Cardiac septum (tissue), 1 donor: ENCODE measurements around the gene HOXB4. TPM values are rescaled to one million over a fixed set of nuclear protein-coding genes. Genes with fewer than 3 reads are reported as not detected.

Experiments
- DNase-seq: peaks from one replicate; pipeline ENCODE4 v3.0.0-alpha.2; 2020; ENCODE audit warnings: low spot score
- intact Hi-C: fragments of 100-400 bp; cut with DNase I; formaldehyde crosslinking; loops from one replicate; pipeline ENCODE4 v1.14.0; 2022
- total RNA-seq: library from RNA; stranded (reverse); fragmentation: NEBNext Ultra II Directional; extraction: Animal tissue kit (Norgen Biotek cat#: 25700); gene quantifications from one replicate; pipeline ENCODE4 v1.2.1, GENCODE V29; 2021
- donor health status: DM: no; HTN: no; CAD: no.

The HOXB4 gene
- total RNA-seq, 1 donor from 2014 or later: 1.6 TPM

DNA sequence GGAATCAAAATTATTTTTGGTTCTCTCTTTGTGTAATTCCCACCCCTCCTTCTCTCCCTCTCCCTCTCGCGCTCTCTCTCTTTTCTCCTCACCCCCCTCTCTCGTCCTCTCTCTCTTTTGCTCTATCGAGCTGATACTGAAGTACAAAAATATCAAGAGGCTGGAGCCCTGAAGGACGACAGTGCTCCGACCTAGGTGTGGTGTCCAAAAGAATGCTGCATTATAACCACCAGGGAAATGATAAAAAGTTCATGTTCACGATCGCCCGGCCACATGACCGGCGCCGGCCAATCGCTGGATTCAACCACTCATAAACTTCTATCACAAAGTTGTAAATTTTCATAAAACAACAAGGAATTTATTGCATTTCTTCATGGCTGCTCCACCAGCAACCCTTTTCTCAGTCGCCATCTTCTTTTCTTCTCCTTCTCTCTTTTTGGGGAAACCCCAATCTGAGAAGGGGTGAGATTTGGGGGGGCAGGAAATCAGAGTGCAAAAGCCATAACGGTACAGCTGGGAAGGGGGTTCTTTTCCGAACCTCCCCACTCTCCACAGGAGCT lies 26.7 kb upstream of the HOXB4 start, which contains the start of gene HOXB6:
Gene HOXB6 (minus strand): TSS at position 217 of the 560 bp plus-strand sequence. CDS start 6,836 bp downstream, outside the sequence.
- DNase-seq: no peak
- intact Hi-C loops: no loop called here

GRCh38 chr17:48603959-48604769 lies 26.0 kb upstream of the HOXB4 start:
- DNase-seq: no peak
- intact Hi-C loops: no loop called here

DNA sequence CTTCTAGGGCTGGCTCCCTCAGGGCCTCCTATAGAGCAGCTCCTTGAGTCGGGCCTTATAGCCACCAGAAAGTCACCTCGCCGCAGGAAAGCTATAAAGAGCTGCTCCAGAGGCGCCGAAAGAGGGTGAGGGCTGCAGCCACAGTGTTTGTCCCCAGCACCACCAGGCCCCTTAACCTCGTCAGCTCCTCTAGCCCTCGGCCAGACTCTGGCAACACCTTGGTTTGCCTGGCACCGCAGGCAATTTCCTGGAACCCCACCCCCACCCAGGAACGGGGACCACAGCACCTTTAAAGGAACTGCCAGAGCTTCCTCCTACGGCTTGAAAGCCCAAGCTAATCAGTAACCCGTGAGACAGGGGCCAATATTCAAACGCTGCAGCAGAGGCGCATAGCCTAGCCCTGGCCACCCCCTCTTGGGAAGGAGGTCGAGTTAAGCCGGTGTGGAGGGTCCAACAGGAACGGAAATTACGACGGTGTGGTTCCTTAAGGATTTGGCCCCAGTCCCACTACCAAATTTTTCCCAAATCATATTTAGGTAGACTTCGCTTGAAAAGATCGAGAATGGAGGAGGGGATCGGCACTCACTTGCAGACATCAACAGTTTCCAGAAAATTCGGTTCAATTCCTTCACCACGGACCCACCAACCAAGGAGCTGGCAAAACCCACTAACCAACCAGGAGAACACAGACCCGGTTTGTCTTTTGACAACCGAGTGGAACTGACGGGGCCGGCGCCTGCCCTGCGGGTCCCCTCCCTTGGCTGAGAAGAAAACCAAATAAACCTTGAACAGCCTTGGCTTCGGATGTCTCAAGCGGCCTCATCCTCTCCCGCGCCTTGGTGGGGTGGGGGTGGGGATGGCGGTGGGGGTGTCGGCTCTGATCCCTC lies 23.6 kb upstream of the HOXB4 start:
- intact Hi-C loops: no loop called here
- no peak for DNase-seq

- DNase-seq: no peak
- intact Hi-C loops: no loop called here
These were observed 23.0 kb upstream of the HOXB4 start for GRCh38 chr17:48601207-48601538.

DNA sequence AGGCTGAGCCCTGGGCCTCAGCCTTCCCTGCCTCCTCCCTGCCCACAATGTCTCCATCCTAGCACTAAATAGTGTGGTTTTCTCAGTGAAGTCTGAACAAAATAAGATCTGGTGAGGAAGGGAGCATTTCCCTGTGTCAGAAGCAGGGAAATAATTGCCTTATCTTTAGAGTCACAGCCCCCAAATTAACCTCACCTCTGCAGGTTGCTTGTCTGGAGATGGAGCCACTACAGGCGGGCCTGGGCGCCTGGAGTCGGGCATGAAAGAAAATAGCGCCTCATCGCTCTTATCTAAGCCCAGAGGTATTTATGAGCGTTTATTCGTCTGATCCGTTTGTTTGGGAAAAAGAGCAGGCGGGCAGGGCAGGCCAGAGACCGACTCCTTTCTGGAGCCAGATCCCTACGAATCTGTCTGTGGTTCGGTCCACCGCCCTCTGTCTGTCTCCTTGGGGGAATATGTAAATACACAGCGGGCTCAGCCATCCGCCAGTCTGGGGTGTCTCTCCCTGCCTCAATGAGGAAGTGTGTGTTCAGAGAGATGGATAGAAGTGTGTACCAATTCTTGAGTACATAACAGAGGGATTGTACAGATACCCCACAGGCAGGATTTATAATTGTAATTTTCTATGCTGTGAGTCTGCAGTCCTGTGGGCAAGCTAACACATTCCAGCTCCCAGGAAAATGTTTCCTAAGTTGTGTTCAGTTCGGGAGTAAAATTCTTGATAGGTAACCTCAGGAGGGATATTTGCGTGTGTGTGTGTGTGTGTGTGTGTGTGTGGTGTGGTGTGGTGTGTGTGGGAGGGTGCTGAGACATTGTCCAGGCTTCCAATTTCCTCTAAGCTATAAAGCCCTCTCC lies 22.3 kb upstream of the HOXB4 start:
- intact Hi-C loops: no loop called here
- DNase-seq: no peak

GRCh38 chr17:48599354-48599753 lies 21.2 kb upstream of the HOXB4 start:
- intact Hi-C loops: loop anchor here (10.0 kb wide), 1 partner anchor 355 kb away; no protein-coding TSS in a partner anchor
- no peak for DNase-seq

DNA sequence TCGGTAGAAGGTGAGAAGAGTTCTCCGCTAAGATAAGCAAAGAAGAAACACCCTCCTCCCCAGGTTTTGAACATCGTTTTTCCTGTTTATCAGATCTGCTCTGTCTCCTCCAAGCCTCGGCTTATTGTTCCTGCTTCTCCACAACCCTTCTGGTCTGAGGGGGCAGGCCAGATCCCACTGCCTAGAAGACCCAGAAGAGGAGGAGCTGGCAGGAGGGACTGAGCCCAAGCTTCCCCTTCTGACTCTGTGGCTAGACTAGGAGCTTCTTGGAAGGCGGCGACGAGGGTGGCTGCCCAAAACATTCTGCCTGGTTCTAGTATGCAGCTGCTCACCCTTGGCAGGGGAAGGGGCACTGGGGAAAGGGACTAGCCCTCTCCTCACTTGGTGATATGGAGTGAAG lies 20.6 kb upstream of the HOXB4 start:
- DNase-seq: no peak
- intact Hi-C loops: loop anchor here (10.0 kb wide), 1 partner anchor 354 kb away; no protein-coding TSS in a partner anchor

- intact Hi-C loops: loop anchor here (10.0 kb wide), 1 partner anchor 353 kb away; no protein-coding TSS in a partner anchor
These were observed 19.9 kb upstream of the HOXB4 start for GRCh38 chr17:48597778-48598631.

DNA sequence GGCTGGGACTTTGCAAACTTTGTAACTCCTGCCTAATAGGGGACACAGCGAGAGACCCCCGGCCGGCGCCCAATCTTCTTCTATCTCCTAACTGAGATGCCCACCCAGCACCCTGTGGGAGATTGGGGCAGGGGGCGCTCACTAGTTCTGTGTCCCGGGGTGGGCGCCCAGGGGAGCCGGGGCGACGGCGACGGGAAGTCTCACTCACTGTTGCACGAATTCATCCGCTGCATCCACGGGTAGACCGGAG lies 19.3 kb upstream of the HOXB4 start:
- intact Hi-C loops: loop anchor here (10.0 kb wide), 1 partner anchor 353 kb away; no protein-coding TSS in a partner anchor
- no peak for DNase-seq

More at GRCh38 chr17:48597778-48598631, 19.9 kb upstream of the HOXB4 start:
- no peak for DNase-seq

DNA sequence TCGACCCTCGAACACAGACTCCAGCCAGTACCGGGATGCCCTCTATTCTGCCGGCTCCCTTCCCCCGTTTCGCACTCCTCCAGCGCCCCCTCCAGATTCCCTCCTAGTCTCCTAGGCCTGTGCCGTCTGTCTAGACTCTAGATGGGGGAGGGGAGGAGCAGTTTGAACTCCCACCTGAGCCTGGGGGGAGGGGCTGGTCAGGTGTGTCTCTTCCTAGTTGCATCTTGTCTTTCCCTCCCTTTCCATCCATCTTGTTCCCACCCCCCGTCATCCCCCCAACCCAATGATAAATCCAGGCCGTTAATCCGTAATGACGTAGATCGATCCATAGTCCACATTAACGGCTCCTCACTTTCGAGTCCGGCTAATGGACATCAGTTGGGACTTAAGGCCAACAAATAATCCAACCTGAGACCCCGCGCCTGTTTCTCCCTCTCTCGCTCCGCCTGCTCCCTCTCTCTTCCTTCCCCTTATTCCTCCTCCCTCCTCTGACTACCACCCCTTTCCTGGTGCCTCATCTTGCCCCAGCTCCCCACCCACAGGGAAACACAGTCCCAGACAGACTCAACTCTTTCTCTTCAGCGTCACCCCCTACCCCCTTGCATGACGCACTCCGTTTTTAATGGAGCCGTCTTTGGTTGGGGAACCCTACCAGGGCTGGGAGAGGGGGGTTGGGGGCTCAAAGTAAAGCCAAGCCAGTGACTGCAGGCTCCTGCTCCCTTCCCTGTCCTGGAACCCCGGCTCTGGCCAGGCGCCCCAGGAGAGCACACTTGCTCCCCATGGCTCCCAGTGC lies 18.8 kb upstream of the HOXB4 start:
- DNase-seq: no peak

GRCh38 chr17:48596000-48596734 lies 18.0 kb upstream of the HOXB4 start:
- intact Hi-C loops: loop anchor here (10.0 kb wide), 1 partner anchor 351 kb away; no protein-coding TSS in a partner anchor
- DNase-seq: no peak

More for the DNA sequence above, 18.8 kb upstream of the HOXB4 start:
- intact Hi-C loops: loop anchor here (10.0 kb wide), 1 partner anchor 352 kb away; no protein-coding TSS in a partner anchor

DNA sequence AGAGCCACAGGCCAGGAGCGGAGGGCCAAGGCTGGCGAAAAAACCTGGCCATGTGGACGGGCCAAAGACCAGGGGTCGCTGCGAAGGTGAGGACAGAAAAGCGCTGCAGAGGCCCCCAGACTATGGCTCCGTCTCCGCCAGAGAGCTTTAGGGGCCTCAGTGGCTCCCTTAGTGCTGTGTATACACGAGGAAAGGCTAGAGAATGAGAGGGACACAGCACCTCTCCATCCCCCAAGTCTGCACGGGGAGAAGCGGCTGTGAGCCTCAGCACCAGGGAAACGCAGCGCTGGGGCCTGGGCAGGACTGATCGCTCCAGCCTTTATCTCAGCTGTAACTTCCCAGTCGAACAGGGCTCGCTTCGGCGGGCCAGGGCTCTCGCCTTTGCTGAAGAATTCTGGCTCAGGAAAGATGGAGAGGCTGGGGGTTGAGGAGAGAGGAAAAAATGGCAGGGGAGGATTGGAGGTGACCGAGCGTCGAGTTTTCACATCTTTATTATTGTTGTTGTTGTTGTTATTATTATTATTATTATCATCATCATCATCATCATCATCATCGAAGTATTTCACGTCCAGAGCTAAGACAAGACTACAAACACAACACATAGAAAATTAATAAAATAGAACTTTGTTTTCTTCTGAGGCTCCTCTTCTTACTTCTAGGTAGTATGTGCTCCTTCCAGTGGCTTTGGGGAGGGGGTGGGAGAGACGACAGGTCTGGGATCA lies 17.3 kb upstream of the HOXB4 start:
- DNase-seq: no peak
- intact Hi-C loops: loop anchor here (10.0 kb wide), 1 partner anchor 351 kb away; no protein-coding TSS in a partner anchor

DNA sequence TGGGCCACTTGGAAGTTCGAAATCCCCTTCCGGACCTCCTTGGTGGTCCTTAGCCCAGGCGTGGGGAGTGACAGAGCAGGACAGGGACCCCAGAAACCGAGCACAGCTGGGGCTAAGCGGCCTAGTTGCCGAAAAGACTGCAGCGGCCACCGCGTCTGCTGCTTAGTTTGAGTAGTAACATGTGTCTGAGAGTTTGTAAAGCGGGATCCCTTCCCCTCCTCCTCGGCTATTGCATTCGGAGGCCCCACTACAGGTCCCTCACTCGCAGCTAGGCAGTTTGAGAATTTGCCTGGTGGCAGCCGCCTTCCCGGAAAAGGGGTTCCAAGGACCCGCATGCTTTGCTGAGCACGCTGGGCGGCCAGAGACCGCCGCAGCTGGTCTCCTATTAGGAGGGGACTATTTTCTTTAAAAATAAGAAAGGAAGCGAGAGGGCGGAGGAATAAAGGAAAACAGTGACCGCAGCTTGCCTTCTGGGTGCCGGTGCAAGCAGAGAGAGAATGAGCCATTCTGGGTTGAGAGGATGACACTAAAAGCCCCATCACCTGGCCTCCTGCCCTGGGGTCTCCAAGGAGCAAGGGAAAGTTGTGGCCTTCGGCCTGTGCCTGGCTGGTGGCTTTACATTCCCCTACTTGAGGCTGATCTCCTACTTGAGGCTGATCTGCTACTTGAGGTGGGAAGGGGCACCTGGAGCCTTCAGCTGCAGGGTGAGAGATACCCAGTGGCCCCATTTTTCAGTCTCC lies 16.6 kb upstream of the HOXB4 start:
- intact Hi-C loops: loop anchor here (5.0 to 10.0 kb wide), 2 partner anchors 257 to 350 kb away; no protein-coding TSS in a partner anchor
- no peak for DNase-seq

DNA sequence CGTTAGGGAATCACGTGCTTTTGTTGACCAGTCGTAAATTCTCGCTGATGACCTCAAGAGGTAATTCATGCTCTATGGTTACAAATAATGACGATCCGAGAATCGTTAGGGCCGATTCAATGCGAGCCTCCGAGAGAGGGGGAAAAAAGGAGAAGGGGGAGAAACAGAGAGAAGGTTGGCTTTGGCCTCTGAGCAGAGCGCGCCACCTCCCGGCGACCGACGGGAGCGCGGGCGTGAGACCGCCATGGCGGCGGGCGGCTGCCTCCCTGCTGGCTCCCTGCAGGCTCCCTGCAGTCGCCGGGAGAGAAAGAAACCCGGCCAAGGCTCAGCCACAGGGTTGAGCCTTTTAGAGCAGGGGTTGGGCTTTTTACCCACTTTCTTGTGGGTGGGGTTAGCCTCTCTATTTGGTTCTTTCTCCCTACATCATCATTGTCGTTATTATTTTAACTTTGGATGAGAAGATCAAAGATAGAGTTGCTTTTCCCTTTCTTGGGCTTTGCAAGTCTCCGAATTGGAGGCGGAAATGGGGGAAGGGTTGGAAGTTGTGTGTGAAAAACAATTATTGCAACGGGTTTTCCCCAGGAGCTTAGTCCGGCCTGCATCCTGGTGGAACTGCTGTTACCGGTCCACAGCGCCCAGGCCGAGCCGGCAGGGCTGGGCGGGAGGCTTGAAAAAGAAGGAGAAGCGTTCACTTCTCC lies 15.8 kb upstream of the HOXB4 start:
- intact Hi-C loops: loop anchor here (5.0 to 10.0 kb wide), 2 partner anchors 257 to 349 kb away; no protein-coding TSS in a partner anchor
- DNase-seq: no peak
